Measurements from ENCODE around the gene ZNF275. TPM values are rescaled to one million over a fixed set of nuclear protein-coding genes. Genes with fewer than 3 reads are reported as not detected.

The ZNF275 gene
- total and polyA plus RNA-seq, 2 of the 4 experiments (the other 2 are of a cell fraction) = 6.6 to 9.7 TPM

- Histone ChIP-seq H3K27me3 (ENCODE audit: control insufficient read depth, insufficient read depth, low read length) (peaks cover 3% of the 10 kb centered on the region; the same call in 1 of the 2 replicates), H2AFZ (replicated peaks; ENCODE audit: low read length, poor library complexity) (no peak overlapping the region), H2AK9ac (replicated peaks; ENCODE audit: low read depth, low read length, poor library complexity) (no peak overlapping the region), H2BK120ac (ENCODE audit: low read depth, low read length) (no peak overlapping the region), H3K36me3 (ENCODE audit: control insufficient read depth, insufficient read depth, low read length) (no peaks in the 10 kb centered on the region), H3K4me3 (ENCODE audit: insufficient read depth, low read depth, low read length) (no peak overlapping the region), H3K4me1 (ENCODE audit: control insufficient read depth, insufficient read depth, low read length) (no peaks in the 10 kb centered on the region), H4K20me1 (ENCODE audit: insufficient read depth, low read length) (no peaks in the 10 kb centered on the region), H3K4ac (ENCODE audit: low read depth, low read length) (no peak overlapping the region), H2BK20ac (ENCODE audit: low read depth, low read length) (no peak overlapping the region), H4K91ac (ENCODE audit: insufficient read depth, low read depth, low read length) (no peak overlapping the region), H2AK5ac (ENCODE audit: low read depth, low read length) (no peak overlapping the region), H3K23ac (ENCODE audit: low read depth, low read length) (no peak overlapping the region), H3K56ac (ENCODE audit: extremely low read depth, insufficient read depth, low read length) (no peak overlapping the region), H3K4me2 (ENCODE audit: low read depth, low read length) (no peak overlapping the region), H3K14ac (replicated peaks; ENCODE audit: low read depth, low read length) (no peak overlapping the region), H3K79me1 (ENCODE audit: low read depth in 1 of 2, low read length in 2 of 2) (no peaks in the 10 kb centered on the region), H4K8ac (ENCODE audit: low read depth in 2 of 2, low read length in 2 of 2) (no peak overlapping the region), H3K9ac (ENCODE audit: low read depth, low read length) (no peak overlapping the region), H3K27ac (ENCODE audit: insufficient read depth, low read length) (no peak overlapping the region), H2BK5ac (ENCODE audit: low read depth, low read length, poor library complexity, severe bottlenecking) (no peak overlapping the region), H3K18ac (ENCODE audit: low read depth, low read length) (no peak overlapping the region), H4K5ac (ENCODE audit: low read depth, low read length) (no peak overlapping the region), H3K9me3 (ENCODE audit: control insufficient read depth, insufficient read depth, low read length) (no peaks in the 10 kb centered on the region), H2BK15ac (ENCODE audit: low read depth, low read length) (no peak overlapping the region), H3K9me1 (ENCODE audit: insufficient read depth, low read length) (no peaks in the 10 kb centered on the region)
- POLR2A ChIA-PET (ENCODE audit: unreplicated experiment) = no interaction called here
- no peak for DNase-seq
- CTCF ChIA-PET = no interaction called here
- in situ Hi-C loops (cut with MboI; ENCODE audit: low sequenced_read_pairs) (no loop called here), intact Hi-C loops (cut with micrococcal nuclease) (no loop called here), dilution Hi-C loops (cut with HindIII; ENCODE audit: low sequenced_read_pairs, unreplicated experiment) (no loop called here)
- no CpG with 5 or more reads among the region's 4 CpGs for WGBS, 2 experiments (ENCODE audit: extremely low coverage in 2 of 2, insufficient read length in 1 of 2)
- no peak for ATAC-seq (ENCODE audit: low read depth)
- TF ChIP-seq, protein P1, sequence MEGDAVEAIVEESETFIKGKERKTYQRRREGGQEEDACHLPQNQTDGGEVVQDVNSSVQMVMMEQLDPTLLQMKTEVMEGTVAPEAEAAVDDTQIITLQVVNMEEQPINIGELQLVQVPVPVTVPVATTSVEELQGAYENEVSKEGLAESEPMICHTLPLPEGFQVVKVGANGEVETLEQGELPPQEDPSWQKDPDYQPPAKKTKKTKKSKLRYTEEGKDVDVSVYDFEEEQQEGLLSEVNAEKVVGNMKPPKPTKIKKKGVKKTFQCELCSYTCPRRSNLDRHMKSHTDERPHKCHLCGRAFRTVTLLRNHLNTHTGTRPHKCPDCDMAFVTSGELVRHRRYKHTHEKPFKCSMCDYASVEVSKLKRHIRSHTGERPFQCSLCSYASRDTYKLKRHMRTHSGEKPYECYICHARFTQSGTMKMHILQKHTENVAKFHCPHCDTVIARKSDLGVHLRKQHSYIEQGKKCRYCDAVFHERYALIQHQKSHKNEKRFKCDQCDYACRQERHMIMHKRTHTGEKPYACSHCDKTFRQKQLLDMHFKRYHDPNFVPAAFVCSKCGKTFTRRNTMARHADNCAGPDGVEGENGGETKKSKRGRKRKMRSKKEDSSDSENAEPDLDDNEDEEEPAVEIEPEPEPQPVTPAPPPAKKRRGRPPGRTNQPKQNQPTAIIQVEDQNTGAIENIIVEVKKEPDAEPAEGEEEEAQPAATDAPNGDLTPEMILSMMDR (conservative IDR thresholded peaks at IDR 0.05; ENCODE audit: low read depth, low read length) = no peak
- TF ChIP-seq RAD21 (IDR thresholded peaks at IDR 0.05; ENCODE audit: low read length) = no peak
- TF ChIP-seq SMC3 (IDR thresholded peaks at IDR 0.05; ENCODE audit: low read depth, low read length) = no peak
- TF ChIP-seq MAFK (IDR thresholded peaks at IDR 0.05; ENCODE audit: low read depth, low read length) = no peak
- TF ChIP-seq FOS (IDR thresholded peaks at IDR 0.05; ENCODE audit: low read depth, low read length) = no peak
- TF ChIP-seq MXI1 (IDR thresholded peaks at IDR 0.05; ENCODE audit: borderline replicate concordance, low read depth, low read length) = no peak
- no peak for TF ChIP-seq USF2 (IDR thresholded peaks at IDR 0.05; ENCODE audit: low read depth, low read length)
- TF ChIP-seq RCOR1 (IDR thresholded peaks at IDR 0.05; ENCODE audit: insufficient replicate concordance, low read length) = no peak
- TF ChIP-seq BHLHE40 (IDR thresholded peaks at IDR 0.05; ENCODE audit: low read depth, low read length) = no peak
- TF ChIP-seq NFE2L2 (IDR thresholded peaks at IDR 0.05; ENCODE audit: low read depth, low read length) = no peak
- TF ChIP-seq POLR2A (IDR thresholded peaks at IDR 0.05; ENCODE audit: low read depth, low read length) = no peak
- no peak for TF ChIP-seq CEBPB (IDR thresholded peaks at IDR 0.05; ENCODE audit: low read depth, low read length)
- TF ChIP-seq CHD1 (IDR thresholded peaks at IDR 0.05; ENCODE audit: low read depth, low read length) = no peak
- TF ChIP-seq MAZ (IDR thresholded peaks at IDR 0.05; ENCODE audit: borderline replicate concordance, low read depth, low read length) = no peak
- no peak for TF ChIP-seq RFX5 (IDR thresholded peaks at IDR 0.05; ENCODE audit: low read depth, low read length)
- TF ChIP-seq ELK1 (IDR thresholded peaks at IDR 0.05; ENCODE audit: borderline replicate concordance, low read depth, low read length) = no peak
- no TSS peak for BruUV-seq (replicated peaks)
Measured at GRCh38 chrX:153365670-153366069, 31.7 kb downstream of the ZNF275 start.
